Umbilical cord (tissue), 2 donors: Measurements from ENCODE around the gene PRKAG2. TPM values are rescaled to one million over a fixed set of nuclear protein-coding genes. Genes with fewer than 3 reads are reported as not detected.
"Not testable (repeated sequence)": the region's sequence is repeated elsewhere in the genome, so short reads cannot be mapped to it uniquely, and the experiment has no call there.

Experiments
- DNase-seq: peaks from one replicate; pipeline ENCODE4 v3.0.0-alpha.2; 2015; ENCODE audit warnings: low spot score
- total RNA-seq: library from RNA; depleted of rRNA; stranded (reverse); fragments of >200 nt; gene quantifications from one replicate; pipeline ENCODE4 v1.2.3, GENCODE V29; 2014; ENCODE audit warnings: low replicate concordance; ENCODE audit not compliant: insufficient read depth

Gene PRKAG2
- total RNA-seq, 1 donor from 2014 or later: 71.7 TPM

DNA sequence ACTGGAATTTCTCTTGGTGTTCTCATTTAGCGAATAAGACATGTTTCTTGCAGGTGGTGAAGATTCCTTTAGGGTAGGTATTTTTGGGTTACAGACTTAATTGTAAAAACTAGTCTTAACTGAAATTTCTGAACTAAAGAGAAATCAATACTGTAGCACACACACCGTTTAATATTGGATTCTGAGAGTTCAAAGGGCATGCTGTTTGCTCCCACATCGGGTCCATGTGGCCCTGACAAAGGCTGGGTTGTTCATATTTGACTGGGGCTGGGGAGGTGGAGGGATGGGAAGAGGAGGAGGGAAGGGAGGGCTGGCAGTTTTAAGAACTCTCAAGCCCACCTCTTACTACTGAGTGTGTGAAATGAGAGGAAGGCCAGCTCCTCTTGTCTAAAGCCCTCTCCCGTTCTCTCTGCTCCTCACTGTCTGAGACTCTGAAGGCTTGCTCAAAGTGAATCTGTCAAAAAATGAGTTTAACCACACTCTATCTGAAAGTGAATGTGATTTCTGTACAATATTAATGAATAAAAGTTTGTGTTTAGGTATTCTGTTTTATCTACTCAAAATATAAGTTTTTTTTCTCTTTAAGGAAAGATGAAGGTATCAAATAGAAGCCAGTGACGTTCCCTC lies 317.2 kb downstream of the PRKAG2 start:
- no peak for DNase-seq

GRCh38 chr7:151558575-151558974 lies 318.3 kb downstream of the PRKAG2 start:
- peak; percentile 57 for DNase-seq

DNA sequence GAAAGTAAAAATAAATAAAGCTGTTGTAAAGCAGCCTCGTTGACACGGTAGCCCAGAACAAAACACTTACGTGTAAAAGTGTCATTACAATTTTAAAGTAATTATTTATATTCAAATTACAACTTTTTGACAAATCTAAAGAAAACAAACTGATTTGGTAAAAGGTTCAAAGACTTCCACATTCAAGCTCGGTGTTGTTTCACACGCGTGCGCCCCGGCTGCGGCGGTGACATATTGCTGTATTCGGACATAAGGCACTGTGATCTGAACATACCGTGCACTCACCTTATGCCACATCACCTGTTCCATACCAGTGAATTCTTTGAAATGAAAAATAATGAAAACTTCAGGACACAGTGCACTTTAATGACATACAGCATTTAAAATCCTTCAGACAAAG lies 320.3 kb downstream of the PRKAG2 start:
- no peak for DNase-seq

- no peak for DNase-seq
These were observed 323.6 kb downstream of the PRKAG2 start for GRCh38 chr7:151553356-151553755.

GRCh38 chr7:151552352-151553028 lies 324.4 kb downstream of the PRKAG2 start:
- DNase-seq: peak; percentile 6

- peak; percentile 10 for DNase-seq
These were observed 325.1 kb downstream of the PRKAG2 start for GRCh38 chr7:151551820-151552219.

DNA sequence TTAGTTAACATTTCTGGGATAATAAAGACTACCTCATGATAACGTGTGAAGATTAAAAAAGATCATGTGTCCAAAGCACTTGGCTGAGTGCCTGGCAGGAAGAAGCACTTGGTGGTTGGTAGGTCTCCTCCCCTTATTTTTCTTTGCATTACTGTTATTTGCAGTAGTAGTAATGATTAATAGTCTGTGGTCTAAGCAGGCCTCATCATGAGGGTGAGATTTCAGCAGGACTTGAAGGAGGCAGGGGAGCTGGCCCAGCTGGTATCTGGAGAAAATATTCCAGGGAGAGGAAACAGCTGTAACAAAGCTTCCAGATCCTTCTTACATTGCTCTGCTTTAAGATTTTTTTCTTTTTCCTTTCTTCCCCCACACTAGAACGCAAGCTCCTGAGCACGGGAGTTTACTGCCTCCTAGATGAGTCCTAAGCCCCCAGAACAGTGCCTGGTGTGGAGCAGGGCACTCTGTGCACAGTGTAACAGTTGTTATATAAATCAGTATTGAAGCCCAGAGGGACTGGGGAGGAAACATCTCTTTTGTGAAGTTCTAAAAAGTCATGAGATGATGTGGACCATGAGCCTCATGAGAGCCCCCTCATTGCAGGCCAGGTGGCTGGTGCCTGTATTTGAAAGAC lies 326.1 kb downstream of the PRKAG2 start:
- DNase-seq: peak; percentile 71

DNA sequence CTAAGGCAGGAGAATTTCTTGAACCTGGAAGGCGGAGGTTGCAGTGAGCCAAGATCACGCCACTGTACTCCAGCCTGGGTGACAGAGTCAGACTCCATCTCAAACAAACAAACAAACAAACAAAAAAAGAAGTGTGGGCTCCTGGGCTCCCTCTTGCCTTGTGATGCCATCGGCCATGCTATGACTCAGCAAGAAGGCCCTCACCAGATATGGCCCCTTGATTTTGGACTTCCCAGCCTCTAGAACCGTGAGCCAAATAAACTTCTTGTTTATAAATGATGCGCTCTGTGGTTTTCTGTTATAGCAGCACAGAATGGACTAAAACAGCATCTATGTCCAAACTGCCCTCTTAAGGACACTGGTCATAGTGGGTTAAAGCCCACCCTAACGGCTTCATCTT lies 327.3 kb downstream of the PRKAG2 start:
- DNase-seq: no peak

DNA sequence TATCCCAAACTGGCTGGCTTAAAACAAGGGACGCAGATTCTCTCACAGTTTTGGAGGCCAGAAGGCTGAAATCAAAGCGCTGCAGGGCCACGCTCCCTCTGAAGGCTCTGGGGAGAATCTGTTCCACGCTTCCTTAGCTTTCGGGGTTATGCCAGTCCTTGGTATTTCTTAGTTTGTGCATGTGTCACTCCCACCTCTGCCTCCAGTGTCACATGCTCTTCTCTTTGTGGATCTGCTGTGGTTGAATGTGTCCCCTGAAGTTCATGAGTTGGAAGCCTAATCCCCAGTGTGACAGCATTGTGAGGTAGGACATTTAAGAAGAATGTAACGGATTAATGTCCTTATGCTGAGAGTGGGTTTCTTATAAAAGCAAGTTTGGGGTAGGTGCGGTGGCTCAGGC lies 327.8 kb downstream of the PRKAG2 start:
- DNase-seq: no peak

DNA sequence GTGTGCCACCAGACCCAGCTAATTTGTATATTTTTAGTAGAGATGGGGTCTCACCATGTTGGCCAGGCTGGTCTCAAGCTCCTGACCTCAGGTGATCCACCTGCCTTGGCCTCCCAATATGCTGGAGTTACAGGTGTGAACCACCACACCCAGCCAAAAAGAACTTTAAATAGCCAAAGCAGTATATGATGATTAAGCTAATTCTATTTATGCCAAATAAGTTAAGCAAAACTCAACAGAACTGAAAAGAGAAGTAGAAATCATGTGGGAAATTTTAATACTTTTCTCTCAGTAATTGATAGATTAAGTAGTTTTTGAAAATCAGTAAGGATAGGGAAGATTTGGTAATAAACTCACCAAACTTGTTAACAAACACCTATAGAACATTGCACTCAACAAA lies 332.7 kb downstream of the PRKAG2 start:
- no peak for DNase-seq

GRCh38 chr7:151542606-151543130 lies 334.2 kb downstream of the PRKAG2 start:
- DNase-seq: no peak

DNA sequence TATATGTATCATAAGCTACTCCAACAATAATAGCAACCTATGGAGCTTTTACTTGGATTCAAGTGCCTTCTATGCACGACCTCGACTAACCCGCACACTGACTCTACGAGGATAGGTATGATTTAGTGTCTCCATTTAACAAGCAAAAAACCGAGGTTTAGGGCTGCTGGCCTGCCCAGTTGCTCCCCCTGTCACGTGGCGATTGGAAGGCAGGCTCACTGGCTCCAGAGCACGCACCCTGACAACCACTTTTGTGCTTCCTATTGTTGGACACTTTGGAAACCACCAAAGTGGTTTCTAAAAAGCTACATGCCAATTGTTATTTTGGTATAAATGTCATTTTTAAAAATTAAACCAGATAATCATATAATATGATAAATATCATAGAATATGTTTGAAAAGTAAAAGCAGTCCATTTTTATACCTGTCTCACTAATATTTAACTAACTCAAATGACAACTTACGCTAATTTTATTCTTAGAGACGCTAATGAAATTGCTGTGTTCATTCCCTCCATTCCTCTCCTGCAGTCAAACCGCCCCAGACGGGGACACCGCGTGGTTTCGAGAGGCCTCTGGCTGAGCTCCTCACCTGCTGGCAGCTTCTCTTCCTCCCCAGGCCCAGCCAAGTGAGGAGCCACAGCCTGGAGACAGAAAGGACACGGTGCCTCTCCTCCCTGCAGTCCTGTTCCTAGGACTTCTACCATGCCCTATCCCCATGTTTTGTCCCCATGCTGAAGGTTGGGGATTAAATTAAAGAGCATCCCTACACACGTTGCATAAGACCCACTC lies 335.0 kb downstream of the PRKAG2 start:
- DNase-seq: no peak

DNA sequence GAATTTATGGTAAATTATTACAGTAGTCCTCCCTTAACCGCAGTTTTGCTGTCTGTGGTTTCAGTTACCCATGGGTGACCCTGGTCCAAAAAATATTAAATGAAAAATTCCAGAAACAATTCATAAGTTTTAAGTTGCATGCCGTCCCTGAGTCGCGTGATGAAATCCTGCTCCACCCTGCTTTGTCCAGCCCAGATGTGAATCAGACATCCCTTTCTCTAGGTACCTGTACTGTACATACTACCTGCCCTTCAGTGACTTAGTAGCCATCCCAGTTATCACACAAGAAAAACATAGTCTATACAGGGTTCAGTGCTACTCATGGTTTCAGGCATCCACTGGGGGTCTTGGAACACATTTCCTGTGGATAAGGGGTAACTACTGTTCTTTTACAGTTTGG lies 336.8 kb downstream of the PRKAG2 start:
- DNase-seq: no peak

GRCh38 chr7:151539088-151539671 lies 337.7 kb downstream of the PRKAG2 start:
- peak; percentile 83 for DNase-seq

DNA sequence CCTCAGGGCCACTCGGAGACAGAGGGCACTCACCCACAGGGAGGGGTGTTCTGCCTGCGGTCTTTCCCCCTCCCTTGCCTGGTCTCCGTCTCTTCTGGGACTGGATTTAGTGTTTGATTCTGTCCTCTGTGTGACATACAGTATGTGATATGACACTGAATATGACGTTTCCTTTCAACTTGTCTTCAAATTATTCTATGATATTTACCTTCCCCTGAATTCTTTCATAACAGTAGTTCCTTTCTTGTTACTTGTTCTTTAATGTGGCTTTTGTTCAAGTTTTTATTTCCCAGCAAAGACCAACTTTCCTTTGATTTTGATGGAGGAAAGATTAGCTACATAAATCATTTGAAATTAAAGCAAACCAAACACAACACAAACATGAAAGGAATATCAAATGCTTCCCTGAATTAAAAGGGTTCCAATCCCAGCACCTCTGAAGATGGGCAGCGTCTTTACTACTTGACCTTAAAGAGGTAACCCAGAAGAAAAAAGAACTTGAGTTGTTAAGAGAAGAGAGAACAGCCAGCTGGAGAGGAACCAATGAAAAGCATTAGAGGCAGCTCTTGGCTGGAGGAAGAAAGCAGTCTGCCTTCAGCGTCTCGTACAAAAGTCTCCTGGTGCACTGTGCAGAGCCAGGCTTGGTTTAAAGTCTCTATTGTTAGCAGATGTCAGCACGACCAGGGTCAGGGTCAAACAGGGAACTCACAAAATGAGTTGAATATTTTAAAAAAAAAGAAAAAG lies 338.9 kb downstream of the PRKAG2 start:
- DNase-seq: peak; percentile 90

GRCh38 chr7:151536178-151536577 lies 340.7 kb downstream of the PRKAG2 start:
- not testable (repeated sequence) for DNase-seq

DNA sequence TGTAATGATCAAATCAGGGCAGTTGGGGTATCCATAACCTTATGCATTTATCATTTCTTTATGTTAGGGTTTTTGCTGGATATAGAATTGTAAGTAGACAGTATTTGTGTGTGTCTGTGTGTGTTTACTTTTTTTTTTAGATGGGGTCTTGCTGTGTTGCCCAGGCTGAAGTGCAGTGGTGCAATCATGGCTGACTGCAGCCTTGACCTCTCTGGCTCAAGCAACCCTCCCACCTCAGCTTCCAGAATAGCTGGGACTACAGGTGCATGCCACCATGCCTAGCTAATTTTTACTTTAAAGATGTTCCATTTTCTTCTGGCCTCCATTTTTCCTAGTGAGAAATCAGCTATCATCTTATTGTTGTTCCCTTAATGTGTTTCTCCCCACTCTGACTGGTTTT lies 347.1 kb downstream of the PRKAG2 start:
- no peak for DNase-seq

- DNase-seq: no peak
These were observed 352.1 kb downstream of the PRKAG2 start for GRCh38 chr7:151524845-151525244.

DNA sequence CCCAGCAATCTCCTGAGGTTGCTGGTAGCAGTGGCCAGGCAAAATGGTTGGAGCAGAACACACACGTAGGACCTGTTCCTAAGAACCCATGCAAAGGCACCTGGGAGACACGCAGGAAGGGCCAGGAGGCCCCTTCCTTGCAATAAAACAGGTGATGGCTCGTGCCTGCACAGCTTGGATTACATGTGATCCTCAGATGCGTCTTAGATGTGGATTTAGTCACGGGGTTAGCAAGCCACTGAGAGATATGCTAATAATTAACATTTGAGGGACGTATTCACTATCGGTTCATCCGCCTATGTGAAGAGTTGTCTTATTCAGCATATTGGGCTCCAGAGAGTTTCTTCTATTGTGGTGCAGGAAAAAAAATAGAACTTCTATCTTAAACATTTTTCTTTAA lies 352.6 kb downstream of the PRKAG2 start:
- no peak for DNase-seq

DNA sequence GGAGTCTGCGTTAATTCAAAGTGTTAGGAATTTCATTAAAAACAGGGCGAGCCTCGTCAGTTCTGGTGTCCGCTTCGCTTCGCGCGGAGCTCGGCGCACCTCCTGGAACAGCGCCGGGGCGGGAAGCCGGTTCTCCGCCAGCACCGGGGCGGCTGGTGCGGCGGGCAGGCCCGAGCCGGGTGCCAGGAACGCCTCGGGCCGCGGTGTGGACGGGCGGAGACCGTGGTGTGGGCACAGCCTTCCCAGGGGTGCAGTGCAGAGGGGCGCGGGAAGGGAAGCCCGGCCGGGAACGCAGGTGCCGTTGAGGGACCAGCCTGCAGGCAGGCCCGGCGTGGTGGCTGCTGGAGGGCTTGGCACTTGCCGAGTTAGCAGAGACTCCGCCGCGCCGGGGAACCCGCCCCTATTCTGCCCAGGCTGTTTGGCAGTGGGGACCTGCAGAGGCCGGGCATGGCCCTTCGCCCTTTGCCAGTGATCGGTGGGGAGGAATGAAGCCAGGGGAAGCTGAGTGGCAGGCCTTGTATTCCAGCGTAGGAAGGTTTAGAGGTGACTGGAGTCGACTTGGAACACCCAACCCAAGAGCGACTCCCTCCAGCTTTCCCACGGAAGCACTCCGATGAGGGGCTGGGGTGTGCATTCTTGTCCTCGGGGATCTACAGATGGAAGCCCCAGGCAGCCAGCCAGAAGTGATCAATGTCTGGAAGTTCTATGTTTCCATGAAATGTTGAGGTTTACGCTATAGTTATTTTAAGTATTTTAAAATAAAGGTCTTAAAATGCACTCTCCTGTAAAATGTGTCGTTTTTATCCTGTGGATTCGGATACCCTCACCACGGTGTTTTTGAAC lies 356.3 kb downstream of the PRKAG2 start:
- DNase-seq: no peak
